Natural killer cell treated with Interleukin-12 subunit alpha and Interleukin-12 subunit beta and Interleukin-15 and Interleukin-18, amount 100 ng/mL, for 72 hours (primary cell): ENCODE data around the gene SH3TC1. TPM values are rescaled to one million over a fixed set of nuclear protein-coding genes. Genes with fewer than 3 reads are reported as not detected.
A peak's percentile ranks its signal among the peaks of the same experiment; 100 is the strongest.

Source experiments
- ATAC-seq, 2 donors: fragments of 150-1000 bp; cut with Tn5 transposase in 1 of 2; sonication (Bioruptor Pico), chemical (Tn5 transposase) in 1 of 2; 2 replicates each; pipeline ENCODE4 v1.10.0; 2021
- DNase-seq: peaks from one replicate; pipeline ENCODE4 v3.0.0; 2022; ENCODE audit warnings: low spot score
- H3K27ac Mint-ChIP-seq, 2 donors: 1 replicate in 1 of 2; 2 replicates in 1 of 2; pipeline ENCODE4 v1.8.0; 2022; ENCODE audit warnings: mixed read lengths in 2 of 2, mild to moderate bottlenecking in 1 of 2, moderate library complexity in 1 of 2
- H3K27me3 Mint-ChIP-seq, 2 donors: 1 replicate in 1 of 2; 2 replicates in 1 of 2; pipeline ENCODE4 v1.8.0; 2022; ENCODE audit warnings: mixed read lengths in 2 of 2
- H3K36me3 Mint-ChIP-seq: one replicate; pipeline ENCODE4 v1.8.0; 2022; ENCODE audit warnings: mixed read lengths
- H3K4me1 Mint-ChIP-seq, 2 donors: 1 replicate in 1 of 2; 2 replicates in 1 of 2; pipeline ENCODE4 v1.8.0; 2022; ENCODE audit warnings: low read depth in 2 of 2, mixed read lengths in 2 of 2, mild to moderate bottlenecking in 1 of 2
- H3K4me3 Mint-ChIP-seq: one replicate; pipeline ENCODE4 v1.8.0; 2022; ENCODE audit warnings: mixed read lengths
- H3K9me3 Mint-ChIP-seq: 2 replicates; pipeline ENCODE4 v1.8.0; 2022; ENCODE audit warnings: mixed read lengths
- total RNA-seq, 2 donors: library from RNA; stranded (reverse); gene quantifications; one replicate each; pipeline ENCODE4 v1.2.3, GENCODE V29; 2022

Gene SH3TC1
- total RNA-seq, 2 donors from 2014 or later = 6.4 to 15.5 TPM

DNA sequence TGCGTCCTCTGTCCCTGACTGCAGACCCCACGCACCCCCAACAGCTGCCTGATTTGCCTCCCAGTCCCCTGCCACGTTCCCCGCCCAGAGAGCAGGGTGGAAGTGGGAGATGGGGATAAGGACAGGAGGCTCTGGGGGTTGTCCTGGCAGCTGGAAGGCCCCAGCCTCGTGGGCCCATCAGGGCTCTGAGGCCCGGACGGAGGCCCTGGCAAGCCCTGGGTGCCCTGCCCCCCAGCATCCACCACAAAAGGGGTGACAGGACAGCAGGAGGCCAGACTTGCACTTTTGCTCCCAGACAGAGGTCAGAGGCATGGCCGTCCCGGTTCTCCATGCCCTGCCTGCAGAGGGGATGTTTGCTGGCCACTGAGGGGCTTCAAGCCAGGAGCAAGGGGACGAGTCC is 4.7 kb downstream of the SH3TC1 start:
- Mint-ChIP-seq H3K9me3 (no peaks in the 10 kb centered on the region), H3K4me3 (no peak overlapping the region), H3K27ac (no peak overlapping the region), H3K27me3 (no peaks in the 10 kb centered on the region), H3K4me1 (peaks cover 9 to 19% of the 10 kb centered on the region in 2 donors), H3K36me3 (no peaks in the 10 kb centered on the region)
- no peak for DNase-seq
- no peak for ATAC-seq

DNA sequence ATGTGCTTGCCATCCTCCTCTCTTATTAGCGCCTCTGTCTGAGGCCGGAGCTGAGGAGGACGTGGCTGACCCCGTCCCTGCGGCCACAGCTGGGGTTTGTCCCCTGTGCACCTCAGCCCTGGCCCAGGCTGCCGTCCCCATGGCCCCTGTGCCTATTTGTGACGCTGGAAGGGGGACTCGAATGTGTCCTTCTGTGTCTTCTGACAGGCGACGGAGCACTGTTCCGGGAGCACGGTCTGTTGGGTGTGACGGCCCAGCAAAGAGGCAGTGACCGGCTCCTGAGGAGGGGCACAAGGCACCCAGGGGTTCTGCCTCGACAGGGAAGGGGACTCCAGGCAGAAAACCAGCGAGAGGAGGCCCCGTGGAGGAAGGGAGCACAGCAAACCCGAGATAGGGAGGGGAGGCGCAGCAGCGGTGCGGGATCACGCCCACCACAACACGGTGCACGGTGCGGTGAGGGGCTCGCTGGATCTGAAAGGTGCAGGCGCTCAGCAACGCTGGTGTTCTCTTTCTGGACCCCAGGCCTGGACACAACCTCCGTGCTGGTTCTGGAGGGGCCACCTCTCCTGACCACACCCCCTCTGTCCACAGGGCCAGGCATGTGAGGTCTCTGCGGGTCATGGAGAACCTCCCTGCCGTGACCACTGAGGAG is 5.6 kb downstream of the SH3TC1 start:
- no peaks in the 10 kb centered on the region for H3K27me3 Mint-ChIP-seq
- no peaks in the 10 kb centered on the region for H3K36me3 Mint-ChIP-seq
- no peak overlapping the region for H3K27ac Mint-ChIP-seq
- peaks cover 9 to 16% of the 10 kb centered on the region in 2 donors for H3K4me1 Mint-ChIP-seq
- DNase-seq (no peak), ATAC-seq (no peak)
- H3K4me3 Mint-ChIP-seq = no peak overlapping the region
- H3K9me3 Mint-ChIP-seq = no peaks in the 10 kb centered on the region

DNA sequence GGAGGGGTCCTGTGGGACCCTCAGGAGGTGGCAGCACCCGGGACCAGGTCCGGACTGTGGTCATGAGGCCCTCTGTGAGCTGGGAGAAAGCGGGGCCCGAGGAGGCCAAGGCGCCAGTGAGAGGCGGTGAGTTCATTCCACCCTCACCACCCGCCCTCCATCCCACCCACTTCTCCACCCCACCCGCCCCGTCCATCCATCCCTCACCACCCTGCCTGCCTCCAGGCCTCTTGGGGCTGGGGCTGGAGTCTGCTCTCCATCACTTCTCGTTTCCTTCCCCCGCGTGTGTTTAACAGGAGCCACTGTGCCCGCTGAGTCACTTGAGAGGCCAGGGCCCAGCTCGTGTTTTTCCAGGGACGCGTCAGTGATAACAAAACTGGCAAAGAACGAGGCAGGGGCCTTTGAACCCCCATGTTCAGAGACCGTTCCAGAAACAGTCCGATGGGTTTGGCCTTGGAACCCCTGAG is 6.2 kb downstream of the SH3TC1 start:
- no peak overlapping the region for H3K27ac Mint-ChIP-seq
- H3K27me3 Mint-ChIP-seq = no peaks in the 10 kb centered on the region
- ATAC-seq = no peak
- H3K36me3 Mint-ChIP-seq = no peaks in the 10 kb centered on the region
- no peak for DNase-seq
- H3K9me3 Mint-ChIP-seq = no peaks in the 10 kb centered on the region
- H3K4me1 Mint-ChIP-seq = peaks cover 9 to 12% of the 10 kb centered on the region in 2 donors
- no peak overlapping the region for H3K4me3 Mint-ChIP-seq

DNA sequence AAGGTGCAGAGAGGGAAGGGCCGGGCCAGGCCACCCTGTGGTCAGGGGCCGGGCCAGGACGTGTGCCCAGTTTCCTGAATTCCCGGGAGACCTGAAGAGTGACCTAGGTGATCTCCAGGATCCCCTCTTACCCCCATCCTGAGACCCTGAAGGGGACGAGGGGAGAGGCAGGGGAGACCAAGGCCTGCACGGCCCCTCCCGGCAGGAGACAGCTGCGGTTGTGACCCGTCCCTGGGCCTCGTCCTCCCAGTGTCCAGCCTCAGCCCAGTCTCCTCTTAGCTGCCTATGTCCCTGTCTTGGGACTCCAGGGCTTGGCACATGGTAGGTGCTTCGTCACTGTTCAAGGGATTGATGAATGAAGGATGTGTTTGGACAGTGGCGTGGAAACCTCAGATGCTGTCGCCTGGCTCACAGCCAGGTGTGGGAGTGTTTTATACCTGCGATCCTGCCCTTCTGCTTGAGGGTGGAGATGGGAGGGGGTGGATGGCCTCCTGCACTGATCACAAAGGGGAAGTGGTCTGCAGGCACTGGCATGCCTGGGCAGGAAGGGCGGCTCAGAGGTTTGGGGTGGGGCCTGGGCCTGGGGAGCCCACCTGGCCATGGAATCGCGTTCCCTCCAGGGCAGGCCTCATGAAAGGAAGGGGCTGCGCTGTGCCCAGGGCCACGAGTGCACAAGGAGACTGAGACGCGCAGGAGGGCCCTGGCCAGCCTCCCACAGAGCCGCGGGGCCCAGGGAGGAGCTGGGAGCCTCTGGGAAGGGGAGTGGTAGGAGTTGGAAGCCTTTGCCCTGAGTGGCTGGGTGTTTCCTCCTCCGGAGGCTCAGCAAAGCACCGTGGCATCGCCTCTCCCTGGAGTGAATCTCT is 6.9 kb downstream of the SH3TC1 start:
- DNase-seq (no peak), ATAC-seq (no peak)
- Mint-ChIP-seq H3K27me3 (no peaks in the 10 kb centered on the region), H3K9me3 (no peaks in the 10 kb centered on the region), H3K4me3 (no peak overlapping the region), H3K36me3 (no peaks in the 10 kb centered on the region), H3K4me1 (peaks cover 9 to 11% of the 10 kb centered on the region in 2 donors), H3K27ac (no peak overlapping the region)

DNA sequence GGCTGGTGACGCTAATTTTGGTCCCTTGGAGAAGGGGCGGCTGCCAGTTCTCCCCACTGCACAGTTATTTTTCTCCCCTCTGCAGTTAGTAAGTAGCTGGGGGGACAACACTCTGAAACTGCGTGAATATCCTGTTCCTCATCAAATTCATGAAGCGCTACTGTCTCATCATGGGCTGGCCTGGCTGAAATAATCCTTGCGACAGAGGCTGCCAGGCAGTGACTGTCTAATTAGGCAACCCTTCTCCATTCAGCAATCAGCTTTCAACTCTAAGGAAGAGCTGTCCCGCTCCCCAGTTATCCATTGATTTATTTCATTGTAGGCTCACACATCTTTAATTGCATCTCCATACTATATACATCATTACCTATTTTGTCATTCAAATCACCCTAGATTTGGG is 8.2 kb downstream of the SH3TC1 start:
- no peak overlapping the region for H3K27ac Mint-ChIP-seq
- no peak overlapping the region for H3K4me3 Mint-ChIP-seq
- ATAC-seq = no peak
- no peaks in the 10 kb centered on the region for H3K36me3 Mint-ChIP-seq
- H3K27me3 Mint-ChIP-seq = no peaks in the 10 kb centered on the region
- peaks cover 0 to 3% of the 10 kb centered on the region in 2 donors for H3K4me1 Mint-ChIP-seq
- no peak for DNase-seq
- no peaks in the 10 kb centered on the region for H3K9me3 Mint-ChIP-seq

DNA sequence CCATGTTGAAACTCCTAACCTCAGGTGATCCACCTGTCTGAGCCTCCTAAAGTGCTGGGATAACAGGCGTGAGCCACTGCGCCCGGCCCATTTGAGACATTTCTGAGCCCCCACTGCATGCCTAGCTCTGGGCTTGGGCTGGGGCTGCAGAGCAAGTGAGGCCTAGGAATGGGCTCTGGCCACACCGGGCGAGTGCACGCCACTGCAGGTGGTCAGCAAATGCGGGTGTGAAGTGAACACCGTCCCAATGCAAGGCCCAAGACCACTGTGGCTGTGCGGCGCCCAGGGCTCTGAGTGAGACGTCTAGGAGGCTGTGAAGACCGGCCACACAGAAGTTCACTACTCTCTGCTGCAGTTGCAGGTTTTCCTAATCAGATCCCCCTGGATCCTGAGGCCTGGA is 9.5 kb downstream of the SH3TC1 start:
- Mint-ChIP-seq H3K4me3 (no peak overlapping the region), H3K27ac (no peak overlapping the region), H3K4me1 (peaks cover 0 to 3% of the 10 kb centered on the region in 2 donors), H3K36me3 (no peaks in the 10 kb centered on the region), H3K9me3 (no peaks in the 10 kb centered on the region), H3K27me3 (no peaks in the 10 kb centered on the region)
- ATAC-seq (no peak), DNase-seq (no peak)

DNA sequence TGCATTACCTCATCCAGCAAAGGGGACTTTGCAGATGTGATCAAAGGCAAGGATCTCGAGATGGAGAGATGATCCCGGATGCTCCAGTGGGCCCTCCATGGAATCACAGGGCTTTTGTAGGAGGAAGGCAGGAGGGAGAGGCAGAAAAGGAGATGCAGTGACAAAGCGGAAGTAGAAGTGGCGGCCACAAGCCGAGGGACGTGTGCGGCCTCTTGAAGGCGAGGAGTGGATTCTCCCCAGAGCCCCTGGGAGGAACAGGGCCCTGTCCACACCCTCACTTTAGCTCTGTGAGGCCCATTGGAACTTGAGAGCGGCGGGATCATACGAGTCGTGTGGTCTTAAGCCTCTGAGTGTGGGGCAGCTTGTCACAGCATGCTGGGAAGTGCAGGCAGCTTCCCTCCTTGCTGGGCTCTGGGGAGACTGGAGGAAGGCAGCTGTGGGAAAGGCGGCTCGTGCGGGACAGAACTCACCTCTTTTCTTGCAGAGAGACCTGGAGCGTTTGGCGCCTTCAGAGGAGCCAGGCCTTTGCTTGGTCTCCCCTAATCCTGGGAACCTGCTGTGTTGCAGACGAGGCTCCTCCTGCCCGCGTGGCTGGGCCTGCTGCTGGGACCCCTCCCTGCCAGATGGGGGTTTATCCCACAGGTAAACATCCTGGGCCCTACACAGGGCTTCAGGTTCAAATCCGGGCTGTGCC is 10.2 kb downstream of the SH3TC1 start:
- Mint-ChIP-seq H3K4me3 (no peak overlapping the region), H3K27ac (no peak overlapping the region), H3K9me3 (no peaks in the 10 kb centered on the region), H3K27me3 (no peaks in the 10 kb centered on the region), H3K36me3 (no peaks in the 10 kb centered on the region), H3K4me1 (peaks cover 0 to 3% of the 10 kb centered on the region in 2 donors)
- DNase-seq (no peak), ATAC-seq (no peak)

DNA sequence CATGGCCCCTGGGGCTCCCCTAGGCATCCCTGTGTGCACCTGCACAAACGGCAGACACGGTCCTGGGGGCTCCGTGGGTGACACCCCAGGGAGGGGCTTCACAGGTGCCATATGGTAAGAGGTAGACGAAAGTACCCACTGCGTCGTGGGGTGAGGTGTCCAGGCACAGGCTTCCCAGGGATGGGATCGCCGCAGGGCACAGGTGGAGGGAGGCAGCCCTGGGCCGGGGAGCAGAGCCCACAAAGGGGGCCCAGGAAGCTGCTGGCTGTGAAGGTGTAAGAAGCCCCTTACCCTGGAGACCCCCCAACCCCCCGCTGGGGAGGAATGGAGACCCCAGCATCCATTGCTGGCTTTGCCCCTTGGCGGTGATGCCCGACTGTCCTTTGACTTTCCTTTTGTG is 10.9 kb downstream of the SH3TC1 start:
- no peak overlapping the region for H3K4me3 Mint-ChIP-seq
- no peak overlapping the region for H3K27ac Mint-ChIP-seq
- H3K9me3 Mint-ChIP-seq = no peaks in the 10 kb centered on the region
- H3K27me3 Mint-ChIP-seq = no peaks in the 10 kb centered on the region
- no peak for DNase-seq
- no peak for ATAC-seq
- H3K36me3 Mint-ChIP-seq = no peaks in the 10 kb centered on the region
- peaks cover 0 to 3% of the 10 kb centered on the region in 2 donors for H3K4me1 Mint-ChIP-seq

DNA sequence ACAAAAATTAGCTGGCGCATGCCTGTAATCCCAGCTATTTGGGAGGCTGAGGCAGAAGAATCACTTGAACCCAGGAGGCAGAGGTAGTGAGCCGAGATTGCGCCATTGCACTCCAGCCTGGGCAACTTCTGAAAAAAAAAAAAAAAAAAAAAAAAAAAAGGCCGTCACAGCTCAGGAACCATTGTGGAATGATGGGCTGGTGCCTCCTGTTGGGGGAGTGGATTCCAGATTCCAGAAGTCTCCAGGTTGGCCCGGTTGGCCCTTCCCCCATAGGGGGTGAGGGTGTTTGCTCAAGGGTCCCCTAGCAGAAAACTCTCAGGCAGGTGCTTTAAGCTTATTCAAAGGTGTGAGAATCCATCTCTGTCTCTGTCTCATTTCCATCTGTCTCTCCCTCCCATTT is 11.5 kb downstream of the SH3TC1 start:
- H3K27me3 Mint-ChIP-seq = no peaks in the 10 kb centered on the region
- ATAC-seq (no peak), DNase-seq (no peak)
- no peaks in the 10 kb centered on the region for H3K9me3 Mint-ChIP-seq
- no peak overlapping the region for H3K27ac Mint-ChIP-seq
- no peak overlapping the region for H3K4me3 Mint-ChIP-seq
- H3K36me3 Mint-ChIP-seq = no peaks in the 10 kb centered on the region
- H3K4me1 Mint-ChIP-seq = peaks cover 0 to 3% of the 10 kb centered on the region in 2 donors

DNA sequence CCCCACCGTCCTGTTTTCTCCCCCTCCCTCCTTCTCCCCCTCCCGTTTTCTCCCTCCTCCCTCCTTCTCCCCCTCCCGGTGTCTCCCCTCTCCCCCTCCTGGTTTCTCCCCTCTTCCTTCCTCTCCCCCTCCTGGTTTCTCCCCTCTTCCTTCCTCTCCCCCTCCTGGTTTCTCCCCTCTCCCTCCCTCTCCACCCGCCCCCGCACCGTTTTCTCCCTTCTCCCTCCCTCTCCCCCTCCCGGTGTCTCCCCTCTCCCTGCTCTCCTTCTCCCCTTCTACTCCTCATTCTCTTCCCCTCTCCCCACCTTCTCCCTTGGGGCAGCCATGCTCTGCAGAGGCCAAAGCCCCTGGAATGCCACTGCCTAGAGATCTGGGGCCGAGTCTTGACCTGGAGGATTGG is 12.2 kb downstream of the SH3TC1 start:
- DNase-seq (no peak), ATAC-seq (no peak)
- no peaks in the 10 kb centered on the region for H3K36me3 Mint-ChIP-seq
- H3K27ac Mint-ChIP-seq = no peak overlapping the region
- no peaks in the 10 kb centered on the region for H3K9me3 Mint-ChIP-seq
- no peak overlapping the region for H3K4me3 Mint-ChIP-seq
- no peaks in the 10 kb centered on the region for H3K4me1 Mint-ChIP-seq
- H3K27me3 Mint-ChIP-seq = no peaks in the 10 kb centered on the region

DNA sequence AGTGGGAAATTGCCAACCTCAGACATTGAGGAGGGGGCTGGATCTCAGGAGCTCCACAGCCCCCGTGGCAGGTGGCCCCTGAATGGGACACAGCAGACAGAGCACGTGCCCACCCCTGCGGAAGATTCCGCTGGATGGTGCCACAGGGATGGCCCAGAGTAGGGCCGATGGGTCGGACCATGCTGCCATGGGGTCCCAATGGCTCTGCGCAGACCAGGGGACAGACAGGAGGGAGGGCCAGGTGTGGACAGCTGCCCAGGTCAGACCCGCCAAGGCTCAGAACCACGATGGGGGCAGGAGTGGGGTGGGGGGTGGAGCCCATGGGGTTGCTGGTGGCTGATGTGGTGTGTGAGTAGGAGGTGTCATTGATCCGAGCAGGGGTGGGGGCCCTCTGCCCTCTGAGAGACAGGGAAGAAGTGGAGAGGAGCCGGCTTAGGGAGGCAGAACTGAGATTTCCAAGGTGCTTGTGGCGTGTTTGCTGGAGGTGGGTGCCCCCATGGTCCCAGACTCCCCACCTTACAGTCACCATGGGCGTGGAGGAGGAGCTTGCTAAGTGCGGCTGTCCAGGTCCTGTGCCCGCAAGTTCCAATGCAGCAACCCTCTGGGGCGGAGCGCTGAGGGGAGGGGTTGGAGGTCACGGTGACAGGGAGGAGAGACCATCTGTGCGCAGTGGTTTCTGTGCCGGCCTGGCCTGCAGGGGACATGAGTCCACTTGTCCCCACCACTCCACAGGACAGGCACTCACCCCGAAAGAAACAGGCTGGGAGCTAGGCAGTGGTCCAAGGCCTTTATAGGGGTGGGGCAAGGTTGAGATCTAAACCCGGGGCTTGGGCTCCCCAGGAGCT is 12.9 kb downstream of the SH3TC1 start:
- DNase-seq (no peak), ATAC-seq (no peak)
- H3K36me3 Mint-ChIP-seq = no peaks in the 10 kb centered on the region
- H3K9me3 Mint-ChIP-seq = no peaks in the 10 kb centered on the region
- no peak overlapping the region for H3K4me3 Mint-ChIP-seq
- H3K27me3 Mint-ChIP-seq = no peaks in the 10 kb centered on the region
- H3K27ac Mint-ChIP-seq = no peak overlapping the region
- H3K4me1 Mint-ChIP-seq = no peaks in the 10 kb centered on the region

DNA sequence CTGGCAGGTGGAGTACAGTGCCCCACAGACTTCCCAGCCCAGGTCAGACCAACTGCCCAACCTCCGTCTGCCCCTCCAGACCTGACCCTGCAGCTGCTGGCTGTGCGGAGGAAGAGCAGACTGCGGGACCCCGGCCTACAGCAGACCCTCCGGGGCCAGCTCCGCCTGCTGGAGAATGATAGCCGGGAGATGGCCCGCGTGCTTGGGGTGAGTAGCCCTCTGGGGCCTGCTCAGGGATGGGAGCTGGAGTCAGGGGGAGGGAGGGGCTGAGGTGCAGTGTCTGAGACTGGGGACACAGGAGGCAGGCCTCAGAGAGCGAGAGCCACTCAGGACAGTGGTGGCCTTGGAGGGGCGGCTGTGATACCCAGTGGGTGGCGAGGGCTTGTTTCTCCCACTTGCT is 13.5 kb downstream of the SH3TC1 start:
- DNase-seq (no peak), ATAC-seq (peak in 1 of 2 donors; percentile 40)
- Mint-ChIP-seq H3K9me3 (no peaks in the 10 kb centered on the region), H3K27ac (no peak overlapping the region), H3K4me1 (no peaks in the 10 kb centered on the region), H3K27me3 (no peaks in the 10 kb centered on the region), H3K4me3 (no peak overlapping the region), H3K36me3 (no peaks in the 10 kb centered on the region)

DNA sequence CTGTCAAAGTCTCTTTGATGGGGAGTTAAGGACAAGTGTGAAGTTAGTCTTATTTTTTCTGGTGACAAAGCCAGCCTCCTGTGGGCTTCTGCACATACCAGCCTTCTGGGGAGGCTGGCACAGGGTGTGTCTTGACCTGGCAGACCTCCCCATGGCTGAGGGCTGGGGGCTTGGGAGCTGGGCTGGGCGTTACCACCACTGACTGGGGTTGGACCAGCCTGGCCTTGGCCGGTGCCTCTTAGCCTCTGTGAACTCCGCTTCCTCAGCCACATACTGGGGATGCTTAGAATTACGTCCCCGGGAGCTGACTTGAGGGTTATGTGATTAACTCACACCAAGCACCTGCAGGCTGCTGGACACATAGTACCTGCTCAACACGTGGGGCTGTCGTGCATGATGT is 14.0 kb downstream of the SH3TC1 start:
- no peaks in the 10 kb centered on the region for H3K9me3 Mint-ChIP-seq
- no peak overlapping the region for H3K4me3 Mint-ChIP-seq
- no peak overlapping the region for H3K27ac Mint-ChIP-seq
- no peaks in the 10 kb centered on the region for H3K36me3 Mint-ChIP-seq
- H3K4me1 Mint-ChIP-seq = no peaks in the 10 kb centered on the region
- ATAC-seq = no peak
- DNase-seq = no peak
- H3K27me3 Mint-ChIP-seq = no peaks in the 10 kb centered on the region
